MM.1S (cell line): ENCODE measurements around the gene TUBAL3.

Experiments used
- DNase-seq: peaks from one replicate; pipeline ENCODE4 v3.0.0-alpha.2; 2015
- H2AFZ ChIP-seq: fragments of 300-600 bp; sonication (generic); 2 replicates; pipeline ENCODE4 v1.6.0; 2016; ENCODE audit warnings: antibody characterized with exemption, low read length
- H3F3A ChIP-seq: fragments of 300-600 bp; sonication (generic); 2 replicates; pipeline ENCODE4 v1.6.1; 2016; ENCODE audit warnings: mild to moderate bottlenecking, antibody characterized with exemption, low read length, moderate library complexity, mixed read lengths; ENCODE audit not compliant: insufficient read depth
- H3K27ac ChIP-seq: fragments of 300-600 bp; sonication (generic); 2 replicates; pipeline ENCODE4 v1.5.1; 2016; ENCODE audit warnings: mild to moderate bottlenecking, low read length
- H3K27me3 ChIP-seq: fragments of 300-600 bp; sonication (generic); replicated peaks from 2 replicates; pipeline ENCODE4 v1.6.0; 2016; ENCODE audit warnings: low read length; ENCODE audit not compliant: insufficient read depth
- H3K36me3 ChIP-seq: fragments of 300-600 bp; sonication (generic); replicated peaks from 2 replicates; pipeline ENCODE4 v1.6.1; 2016; ENCODE audit warnings: mild to moderate bottlenecking, low read length, mixed read lengths; ENCODE audit not compliant: insufficient read depth
- H3K4me1 ChIP-seq: fragments of 300-600 bp; sonication (generic); 2 replicates; pipeline ENCODE4 v1.6.1; 2016; ENCODE audit warnings: low read length, mixed read lengths
- H3K4me2 ChIP-seq: fragments of 300-600 bp; sonication (generic); 2 replicates; pipeline ENCODE4 v1.6.0; 2016; ENCODE audit warnings: low read depth, low read length
- H3K4me3 ChIP-seq: fragments of 300-600 bp; sonication (generic); 2 replicates; pipeline ENCODE4 v1.5.1; 2016; ENCODE audit warnings: low read length, mixed read lengths
- H3K79me2 ChIP-seq: fragments of 300-600 bp; sonication (generic); 2 replicates; pipeline ENCODE4 v1.6.1; 2016; ENCODE audit warnings: mixed run types, low read length, mixed read lengths
- H3K9ac ChIP-seq: fragments of 300-600 bp; sonication (generic); 2 replicates; pipeline ENCODE4 v1.6.1; 2016; ENCODE audit warnings: low read length, mixed read lengths
- H3K9me2 ChIP-seq: fragments of 300-600 bp; sonication (generic); replicated peaks from 2 replicates; pipeline ENCODE4 v1.6.1; 2016; ENCODE audit warnings: mild to moderate bottlenecking, low read length, mixed read lengths; ENCODE audit not compliant: insufficient read depth
- H3K9me3 ChIP-seq: fragments of 300-600 bp; sonication (generic); replicated peaks from 2 replicates; pipeline ENCODE4 v1.6.1; 2016; ENCODE audit warnings: mild to moderate bottlenecking, low read length, mixed read lengths; ENCODE audit not compliant: insufficient read depth
- H4K20me1 ChIP-seq: fragments of 300-600 bp; sonication (generic); 2 replicates; pipeline ENCODE4 v1.6.1; 2016; ENCODE audit warnings: mild to moderate bottlenecking, low read length, moderate library complexity, mixed read lengths; ENCODE audit not compliant: insufficient read depth
- EZH2 ChIP-seq: fragments of 300-600 bp; sonication (generic); optimal IDR thresholded peaks from 2 replicates; pipeline ENCODE3; 2017; ENCODE audit warnings: low read depth, mild to moderate bottlenecking, antibody characterized with exemption, low read length, mixed read lengths
- EZH2phosphoT487 ChIP-seq: fragments of 300-600 bp; sonication (generic); IDR thresholded peaks from 2 replicates; pipeline ENCODE4 v1.6.1; 2018; ENCODE audit warnings: antibody characterized with exemption, low read length
- TF ChIP-seq, protein P1 (sequence below): fragments of 300-600 bp; sonication (generic); IDR thresholded peaks from 2 replicates; pipeline ENCODE4 v1.5.1; 2016; ENCODE audit warnings: antibody characterized with exemption, low read length, mixed read lengths

Gene TUBAL3

DNA sequence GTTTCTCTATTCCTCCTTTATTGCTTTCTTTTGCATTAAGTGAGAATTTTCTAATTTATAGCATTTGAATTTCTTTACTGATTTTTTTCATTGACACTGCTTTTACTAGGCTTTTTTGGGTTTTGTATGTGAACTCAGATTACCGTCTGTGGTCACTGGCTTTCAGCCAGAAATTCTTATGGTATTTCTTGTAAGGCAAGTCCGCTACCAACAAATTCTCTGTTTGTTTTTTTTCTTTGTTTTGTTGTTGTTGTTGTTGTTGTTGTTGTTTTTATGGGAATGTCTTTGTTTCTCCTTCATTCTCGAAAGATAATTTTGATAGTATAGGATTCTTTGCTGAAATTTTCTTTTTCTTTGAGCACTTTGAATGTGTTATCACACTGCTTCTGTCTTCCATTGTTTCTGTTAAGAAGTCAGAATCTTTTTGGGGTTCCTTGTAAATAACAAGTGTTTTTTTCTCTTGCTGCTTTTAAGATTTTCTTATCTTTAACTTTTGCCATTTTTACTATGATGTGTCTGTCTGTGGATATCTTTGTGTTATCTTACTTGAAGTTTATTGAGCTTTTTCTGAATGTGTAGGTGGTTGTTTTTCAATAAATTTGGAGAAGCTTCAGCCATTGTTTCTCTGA lies 15.0 kb upstream of the TUBAL3 start:
- Histone ChIP-seq H3K9ac (no peak overlapping the region), H3K4me3 (no peak overlapping the region), H3K9me3 (no peaks in the 10 kb centered on the region), H3K79me2 (peaks cover 99% of the 10 kb centered on the region), H3K4me1 (no peaks in the 10 kb centered on the region), H3F3A (no peaks in the 10 kb centered on the region), H4K20me1 (0 out of 2 replicates have a peak, but pooled peaks cover 5% of the 10 kb centered on the region), H3K36me3 (0 out of 2 replicates have a peak, but pooled peaks cover 5% of the 10 kb centered on the region), H2AFZ (no peak overlapping the region), H3K4me2 (no peak overlapping the region), H3K27ac (no peak overlapping the region), H3K9me2 (no peaks in the 10 kb centered on the region), H3K27me3 (no peaks in the 10 kb centered on the region)
- no peak for DNase-seq
- TF ChIP-seq EZH2phosphoT487 (no peak), EZH2 (no peak)
- TF ChIP-seq, protein P1, sequence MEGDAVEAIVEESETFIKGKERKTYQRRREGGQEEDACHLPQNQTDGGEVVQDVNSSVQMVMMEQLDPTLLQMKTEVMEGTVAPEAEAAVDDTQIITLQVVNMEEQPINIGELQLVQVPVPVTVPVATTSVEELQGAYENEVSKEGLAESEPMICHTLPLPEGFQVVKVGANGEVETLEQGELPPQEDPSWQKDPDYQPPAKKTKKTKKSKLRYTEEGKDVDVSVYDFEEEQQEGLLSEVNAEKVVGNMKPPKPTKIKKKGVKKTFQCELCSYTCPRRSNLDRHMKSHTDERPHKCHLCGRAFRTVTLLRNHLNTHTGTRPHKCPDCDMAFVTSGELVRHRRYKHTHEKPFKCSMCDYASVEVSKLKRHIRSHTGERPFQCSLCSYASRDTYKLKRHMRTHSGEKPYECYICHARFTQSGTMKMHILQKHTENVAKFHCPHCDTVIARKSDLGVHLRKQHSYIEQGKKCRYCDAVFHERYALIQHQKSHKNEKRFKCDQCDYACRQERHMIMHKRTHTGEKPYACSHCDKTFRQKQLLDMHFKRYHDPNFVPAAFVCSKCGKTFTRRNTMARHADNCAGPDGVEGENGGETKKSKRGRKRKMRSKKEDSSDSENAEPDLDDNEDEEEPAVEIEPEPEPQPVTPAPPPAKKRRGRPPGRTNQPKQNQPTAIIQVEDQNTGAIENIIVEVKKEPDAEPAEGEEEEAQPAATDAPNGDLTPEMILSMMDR = no peak

- 0 out of 2 replicates have a peak, but pooled peaks cover 5% of the 10 kb centered on the region for H3K36me3 ChIP-seq
- no peaks in the 10 kb centered on the region for H3K9me3 ChIP-seq
- H3K4me2 ChIP-seq = no peak overlapping the region
Observed at GRCh38 chr10:5418584-5418983, 14.0 kb upstream of the TUBAL3 start.

GRCh38 chr10:5416981-5417380 lies 12.4 kb upstream of the TUBAL3 start:
- H2AFZ ChIP-seq = no peak overlapping the region
- TF ChIP-seq EZH2 = no peak
- no peak for TF ChIP-seq EZH2phosphoT487
- TF ChIP-seq, protein P1 = no peak
- peaks cover 93% of the 10 kb centered on the region for H3K79me2 ChIP-seq
- no peaks in the 10 kb centered on the region for H3K27me3 ChIP-seq
- no peaks in the 10 kb centered on the region for H3K9me3 ChIP-seq
- H3F3A ChIP-seq = no peaks in the 10 kb centered on the region
- no peaks in the 10 kb centered on the region for H3K9me2 ChIP-seq
- no peak overlapping the region for H3K27ac ChIP-seq
- H3K4me1 ChIP-seq = no peaks in the 10 kb centered on the region; the same call in 1 of the 2 replicates
- H4K20me1 ChIP-seq = 0 out of 2 replicates have a peak, but pooled peaks cover 5% of the 10 kb centered on the region
- H3K36me3 ChIP-seq = 0 out of 2 replicates have a peak, but pooled peaks cover 5% of the 10 kb centered on the region
- no peak overlapping the region for H3K4me3 ChIP-seq
- no peak overlapping the region for H3K4me2 ChIP-seq
- no peak for DNase-seq
- H3K9ac ChIP-seq = no peak overlapping the region

More at GRCh38 chr10:5418584-5418983, 14.0 kb upstream of the TUBAL3 start:
- H3K79me2 ChIP-seq = peaks cover 99% of the 10 kb centered on the region
- no peaks in the 10 kb centered on the region for H3K27me3 ChIP-seq
- no peaks in the 10 kb centered on the region for H3F3A ChIP-seq
- no peaks in the 10 kb centered on the region for H3K9me2 ChIP-seq
- no peak overlapping the region for H3K4me3 ChIP-seq
- 0 out of 2 replicates have a peak, but pooled peaks cover 5% of the 10 kb centered on the region for H4K20me1 ChIP-seq
- no peaks in the 10 kb centered on the region for H3K4me1 ChIP-seq
- TF ChIP-seq EZH2phosphoT487 = no peak
- TF ChIP-seq EZH2 = no peak
- TF ChIP-seq, protein P1 = no peak
- H3K27ac ChIP-seq = no peak overlapping the region
- H2AFZ ChIP-seq = no peak overlapping the region
- no peak for DNase-seq
- H3K9ac ChIP-seq = no peak overlapping the region
